ENCODE data around the gene ITLN1. TPM values are rescaled to one million over a fixed set of nuclear protein-coding genes. Genes with fewer than 3 reads are reported as not detected.

Gene ITLN1
- total RNA-seq, 2 donors from 2014 or later, result 1,064 to 3,973 TPM

- Histone ChIP-seq H3K4me3 (no peak overlapping the region), H3K36me3 (no peaks in the 10 kb centered on the region), H3K27me3 (no peaks in the 10 kb centered on the region), H3K9me3 (no peaks in the 10 kb centered on the region), H3K4me1 (no peaks in the 10 kb centered on the region), H3K27ac (no peak overlapping the region)
- TF ChIP-seq CTCF (IDR thresholded peaks at IDR 0.05), result no peak
- no peak for DNase-seq (ENCODE audit: low spot score)
Observed at GRCh38 chr1:160866695-160867260, 18.2 kb downstream of the ITLN1 start.

- no peak overlapping the region for H3K4me3 ChIP-seq
- DNase-seq (ENCODE audit: low spot score), result no peak
- no peak for TF ChIP-seq CTCF (IDR thresholded peaks at IDR 0.05)
- H3K9me3 ChIP-seq, result no peaks in the 10 kb centered on the region
- no peak overlapping the region for H3K27ac ChIP-seq
- H3K36me3 ChIP-seq, result no peaks in the 10 kb centered on the region
- H3K4me1 ChIP-seq, result no peaks in the 10 kb centered on the region
- no peaks in the 10 kb centered on the region for H3K27me3 ChIP-seq
Observed at GRCh38 chr1:160866001-160866694, 18.8 kb downstream of the ITLN1 start.

DNA sequence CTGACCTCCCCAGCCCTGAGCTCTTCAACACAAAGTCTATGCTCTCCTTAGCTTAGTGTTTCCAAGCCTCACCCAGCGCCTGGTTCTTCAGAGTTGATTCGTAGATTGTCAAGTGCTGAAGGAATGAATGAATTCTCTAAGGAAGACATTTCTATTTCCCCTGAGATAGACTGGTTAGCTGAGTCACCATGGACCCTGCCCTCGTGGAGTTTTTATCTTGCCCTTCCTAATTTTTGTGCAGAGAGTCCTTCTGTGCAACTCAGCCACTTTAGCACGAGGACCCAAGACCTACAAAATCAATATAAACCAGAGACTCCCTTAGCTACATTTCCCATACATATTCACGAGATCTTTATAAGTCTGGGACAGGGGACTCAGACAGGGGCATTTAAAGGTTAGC is 19.6 kb downstream of the ITLN1 start:
- H3K9me3 ChIP-seq, result no peaks in the 10 kb centered on the region
- H3K27ac ChIP-seq, result no peak overlapping the region
- DNase-seq (ENCODE audit: low spot score), result no peak
- H3K27me3 ChIP-seq, result no peaks in the 10 kb centered on the region
- no peaks in the 10 kb centered on the region for H3K4me1 ChIP-seq
- no peak overlapping the region for H3K4me3 ChIP-seq
- no peaks in the 10 kb centered on the region for H3K36me3 ChIP-seq
- no peak for TF ChIP-seq CTCF (IDR thresholded peaks at IDR 0.05)

DNA sequence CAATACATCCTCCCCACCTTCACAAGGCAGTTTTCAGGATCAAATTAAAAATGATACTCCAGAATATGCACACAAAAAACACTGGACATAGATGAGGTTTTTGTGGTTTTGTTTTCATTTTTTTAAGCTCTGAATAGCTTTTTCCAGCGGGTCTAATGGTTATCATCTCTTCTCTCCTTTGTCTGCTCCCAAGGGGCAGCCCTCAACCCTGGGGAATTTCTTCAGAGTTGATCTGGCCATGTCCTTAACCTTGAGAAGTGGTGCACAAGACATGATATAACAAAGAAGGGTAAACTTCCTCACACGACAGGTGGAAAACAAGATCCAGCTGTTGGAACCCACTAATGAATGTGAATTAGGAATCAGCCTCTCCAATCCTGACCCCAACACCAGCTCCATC is 20.8 kb downstream of the ITLN1 start:
- Histone ChIP-seq H3K9me3 (no peaks in the 10 kb centered on the region), H3K36me3 (no peaks in the 10 kb centered on the region), H3K27ac (no peak overlapping the region), H3K4me3 (no peak overlapping the region), H3K4me1 (no peaks in the 10 kb centered on the region), H3K27me3 (no peaks in the 10 kb centered on the region)
- no peak for DNase-seq (ENCODE audit: low spot score)
- no peak for TF ChIP-seq CTCF (IDR thresholded peaks at IDR 0.05)

DNA sequence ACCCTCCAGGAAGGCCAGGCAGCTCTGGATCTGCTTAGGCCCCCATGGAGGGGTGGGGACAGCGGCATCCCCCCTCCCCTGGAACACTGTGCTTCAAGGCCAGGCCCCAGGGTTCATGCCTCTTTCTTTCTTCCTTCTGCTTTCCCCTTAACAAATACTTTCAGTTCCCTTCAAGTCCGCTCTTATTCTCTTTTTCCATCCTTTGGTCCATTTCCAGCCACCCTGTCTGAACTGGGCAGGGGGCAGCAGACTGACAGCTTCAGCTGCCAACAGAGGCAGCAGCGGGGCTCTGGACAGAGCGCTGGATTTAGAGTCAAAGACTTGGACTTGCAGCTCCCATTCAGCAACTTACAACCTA is 21.2 kb downstream of the ITLN1 start:
- no peak for DNase-seq (ENCODE audit: low spot score)
- TF ChIP-seq CTCF (IDR thresholded peaks at IDR 0.05), result no peak
- no peaks in the 10 kb centered on the region for H3K27me3 ChIP-seq
- H3K9me3 ChIP-seq, result no peaks in the 10 kb centered on the region
- no peaks in the 10 kb centered on the region for H3K36me3 ChIP-seq
- H3K27ac ChIP-seq, result no peak overlapping the region
- H3K4me3 ChIP-seq, result no peak overlapping the region
- no peaks in the 10 kb centered on the region for H3K4me1 ChIP-seq

Data from right atrium auricular region (tissue), 2 donors.